Fibroblast of upper back skin (primary cell): ENCODE measurements around the gene SLC25A44.

Experiments used
- DNase-seq: peaks from one replicate; pipeline ENCODE4 v3.0.0-alpha.2; 2013

SLC25A44 gene

GRCh38 chr1:156193488-156194299 lies at the start of gene SLC25A44:
Gene SLC25A44 (plus strand): TSS chr1:156194104. CDS start chr1:156199848, 5,744 bp downstream.
- peak; percentile 99 for DNase-seq

GRCh38 chr1:156144742-156145141 lies 49.2 kb upstream of the SLC25A44 start:
- DNase-seq, result no peak

DNA sequence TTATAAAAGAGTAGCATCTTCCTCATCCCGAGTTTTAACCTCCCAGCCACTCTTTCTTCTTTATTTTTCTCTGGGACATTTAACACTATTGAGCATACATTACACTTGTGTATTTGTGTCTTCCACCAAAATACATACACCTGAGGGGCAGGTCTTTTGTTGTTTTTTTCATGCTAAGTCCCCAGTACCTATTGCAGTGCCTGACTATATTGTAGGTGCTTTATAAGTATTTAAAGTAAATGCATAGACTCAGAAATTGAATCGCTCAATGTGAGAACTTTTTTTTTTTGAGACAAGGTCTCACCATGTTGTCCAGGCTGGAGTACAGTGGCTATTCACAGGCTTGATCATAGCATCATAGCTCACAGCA lies 48.3 kb upstream of the SLC25A44 start:
- DNase-seq, result no peak

- DNase-seq, result peak; percentile 94
These were observed 47.7 kb upstream of the SLC25A44 start for GRCh38 chr1:156146020-156146768.

DNA sequence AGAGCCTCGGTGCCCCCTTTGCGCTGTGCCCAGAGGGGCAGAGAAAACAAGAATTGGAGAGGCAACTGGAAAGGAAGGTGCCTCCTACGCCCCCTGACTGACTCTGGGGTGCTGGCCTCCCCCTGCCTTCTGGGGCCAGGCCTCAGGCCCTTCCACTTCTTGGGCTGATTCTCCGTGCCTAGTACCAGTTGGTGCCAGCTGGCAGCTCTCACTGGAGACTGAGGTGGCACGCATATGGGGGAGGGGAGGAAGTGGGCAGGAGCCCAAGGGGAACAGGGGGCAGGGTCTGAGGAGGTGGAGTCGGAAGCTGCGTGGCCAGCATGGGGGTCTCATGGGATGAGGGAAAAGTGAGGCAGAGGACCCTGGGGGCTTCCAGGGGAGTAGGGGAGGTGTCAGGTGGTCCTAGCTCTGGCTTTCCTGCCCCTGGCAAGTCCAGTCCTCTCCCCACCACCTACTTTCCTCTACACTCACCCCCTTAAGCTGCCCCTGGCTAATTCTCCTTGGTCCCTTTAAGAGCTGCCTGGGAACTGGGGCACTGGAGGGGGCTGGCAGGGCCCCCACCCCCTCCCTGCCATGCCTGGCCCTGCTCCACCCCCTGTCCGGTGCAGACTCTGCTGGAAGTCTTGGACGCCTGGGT lies 47.0 kb upstream of the SLC25A44 start:
- DNase-seq, result no peak

DNA sequence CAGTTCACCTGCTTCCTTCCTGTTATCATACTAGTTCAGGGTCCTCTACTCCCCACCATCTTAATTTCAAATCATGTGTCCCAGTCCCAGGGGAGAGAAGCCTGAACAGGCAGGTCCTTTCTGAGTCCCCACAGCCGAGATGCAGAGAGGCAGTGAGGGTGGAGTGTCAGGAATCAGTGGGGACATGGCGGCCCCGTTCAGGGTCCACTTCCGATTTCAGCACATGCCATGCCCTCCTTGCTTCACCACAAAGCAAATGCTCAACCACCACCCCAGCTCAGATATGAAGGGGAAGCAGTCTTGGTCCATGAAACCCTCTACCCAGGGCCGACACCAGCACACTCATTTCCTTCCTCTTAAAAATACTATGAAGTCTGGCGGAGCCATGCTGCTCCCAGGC lies 45.7 kb upstream of the SLC25A44 start:
- DNase-seq, result no peak

DNA sequence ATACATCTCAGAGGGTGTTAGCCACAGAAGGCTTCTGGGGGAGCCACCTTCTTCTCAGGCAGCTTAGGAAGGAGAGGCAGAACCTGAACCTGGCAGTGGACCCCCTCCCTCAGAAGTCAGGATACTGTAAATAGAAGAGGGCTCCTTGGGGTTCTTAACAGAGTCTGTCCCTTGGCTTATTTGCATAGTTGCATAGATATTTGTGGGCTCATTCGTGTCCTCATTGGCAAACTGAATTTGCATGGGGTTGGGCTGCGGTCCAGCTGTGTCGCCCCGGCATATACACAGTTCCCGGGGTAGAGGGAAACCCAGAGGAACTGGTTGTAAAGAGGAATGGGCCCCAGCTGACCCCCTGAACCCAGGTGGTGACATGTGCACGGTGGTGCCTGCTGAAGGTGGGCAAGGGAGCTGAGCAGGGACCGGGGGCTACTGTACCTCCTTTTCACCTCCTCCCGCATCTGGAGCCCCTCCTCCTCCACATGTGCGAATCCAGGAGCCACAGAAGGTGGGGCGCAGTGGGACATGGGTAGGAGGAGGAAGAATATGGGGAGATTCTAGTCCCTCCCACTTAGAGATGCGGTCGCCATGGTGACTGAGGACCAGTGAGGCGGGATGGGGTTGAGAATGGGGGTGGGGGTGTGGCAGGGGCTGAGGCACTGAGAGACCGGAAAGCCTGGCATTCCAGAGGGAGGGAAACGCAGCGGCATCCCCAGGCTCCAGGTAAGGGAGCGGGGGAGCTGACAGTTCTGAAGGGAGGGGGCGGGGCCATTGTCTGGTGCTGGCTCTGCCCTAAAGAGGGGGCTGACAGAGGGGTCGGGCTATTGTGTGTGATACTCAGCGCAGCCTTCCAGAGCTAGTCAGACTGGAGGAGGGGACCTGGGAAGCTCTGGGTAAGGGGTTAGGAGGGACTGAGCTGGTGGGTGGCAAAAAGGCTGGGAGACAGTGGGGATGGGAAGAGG lies 44.3 kb upstream of the SLC25A44 start:
- DNase-seq, result no peak

- DNase-seq, result no peak
These were observed 43.4 kb upstream of the SLC25A44 start for GRCh38 chr1:156150333-156151011.

DNA sequence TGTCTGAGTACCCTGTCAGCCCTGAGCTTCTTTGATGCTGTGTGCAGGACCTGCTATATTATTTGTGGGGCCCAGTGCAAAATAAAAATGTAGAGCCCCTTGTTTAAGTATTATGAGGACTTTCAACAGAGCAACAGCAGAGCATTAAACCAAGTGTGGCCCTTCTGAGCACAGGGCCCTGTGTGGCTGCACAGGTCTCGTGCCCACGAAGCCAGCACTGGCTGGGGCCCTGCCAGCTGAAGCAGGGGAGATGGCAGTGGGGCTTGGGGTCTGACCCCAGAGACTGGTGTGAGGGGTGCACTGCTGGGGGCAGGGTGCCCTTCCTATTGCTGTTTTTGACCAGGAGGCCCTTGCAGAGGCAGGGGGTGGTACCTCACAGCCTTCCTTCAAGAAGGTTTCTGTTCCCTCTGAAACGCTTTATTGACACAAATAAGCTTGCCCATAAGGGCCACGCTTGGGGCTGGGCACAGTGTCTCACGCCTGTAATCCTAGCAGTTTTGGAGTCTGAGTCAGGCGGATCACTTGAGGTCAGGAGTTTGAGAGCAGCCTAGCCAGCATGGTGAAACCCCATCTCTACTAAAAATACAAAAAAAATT lies 42.7 kb upstream of the SLC25A44 start:
- no peak for DNase-seq

DNA sequence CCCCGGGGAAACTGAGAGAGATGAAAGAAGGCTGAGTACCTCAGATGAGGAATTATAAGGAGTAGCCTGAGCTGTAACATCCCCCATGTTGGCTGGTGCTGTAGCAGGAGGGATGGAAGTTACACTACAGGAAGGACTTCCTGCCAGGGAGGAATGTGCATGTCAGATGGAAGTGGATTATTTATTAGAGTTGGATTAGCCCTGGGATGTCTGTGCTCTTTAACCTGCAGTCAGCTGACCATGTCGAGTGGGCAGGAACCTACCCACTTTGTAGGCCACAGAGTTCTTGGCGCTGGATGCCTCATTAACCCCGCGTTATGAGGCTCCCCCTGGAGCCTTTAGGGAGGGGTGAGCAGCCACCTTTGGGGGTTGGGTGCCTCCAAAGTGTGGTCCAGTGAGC lies 41.3 kb upstream of the SLC25A44 start:
- no peak for DNase-seq

- DNase-seq, result no peak
These were observed 40.5 kb upstream of the SLC25A44 start, which contains the start of gene SEMA4A for GRCh38 chr1:156153362-156153761. Gene SEMA4A (plus strand): TSS chr1:156153585. CDS start chr1:156154579, 994 bp downstream.

DNA sequence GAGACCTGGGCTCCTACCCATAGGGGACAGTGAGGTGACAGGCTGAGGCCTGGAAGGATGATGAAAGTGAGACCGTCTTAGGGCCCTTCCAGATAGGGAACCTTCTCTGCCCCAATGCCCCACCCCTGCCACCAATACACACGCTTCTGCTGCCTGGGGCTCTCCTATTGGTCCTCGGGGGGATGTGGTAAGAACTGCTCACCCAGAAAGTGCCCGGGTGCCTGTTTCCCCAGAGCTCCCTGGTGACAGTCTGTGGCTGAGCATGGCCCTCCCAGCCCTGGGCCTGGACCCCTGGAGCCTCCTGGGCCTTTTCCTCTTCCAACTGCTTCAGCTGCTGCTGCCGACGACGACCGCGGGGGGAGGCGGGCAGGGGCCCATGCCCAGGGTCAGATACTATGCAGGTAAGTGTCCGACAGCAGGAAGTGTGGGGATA lies 39.6 kb upstream of the SLC25A44 start:
- no peak for DNase-seq

DNA sequence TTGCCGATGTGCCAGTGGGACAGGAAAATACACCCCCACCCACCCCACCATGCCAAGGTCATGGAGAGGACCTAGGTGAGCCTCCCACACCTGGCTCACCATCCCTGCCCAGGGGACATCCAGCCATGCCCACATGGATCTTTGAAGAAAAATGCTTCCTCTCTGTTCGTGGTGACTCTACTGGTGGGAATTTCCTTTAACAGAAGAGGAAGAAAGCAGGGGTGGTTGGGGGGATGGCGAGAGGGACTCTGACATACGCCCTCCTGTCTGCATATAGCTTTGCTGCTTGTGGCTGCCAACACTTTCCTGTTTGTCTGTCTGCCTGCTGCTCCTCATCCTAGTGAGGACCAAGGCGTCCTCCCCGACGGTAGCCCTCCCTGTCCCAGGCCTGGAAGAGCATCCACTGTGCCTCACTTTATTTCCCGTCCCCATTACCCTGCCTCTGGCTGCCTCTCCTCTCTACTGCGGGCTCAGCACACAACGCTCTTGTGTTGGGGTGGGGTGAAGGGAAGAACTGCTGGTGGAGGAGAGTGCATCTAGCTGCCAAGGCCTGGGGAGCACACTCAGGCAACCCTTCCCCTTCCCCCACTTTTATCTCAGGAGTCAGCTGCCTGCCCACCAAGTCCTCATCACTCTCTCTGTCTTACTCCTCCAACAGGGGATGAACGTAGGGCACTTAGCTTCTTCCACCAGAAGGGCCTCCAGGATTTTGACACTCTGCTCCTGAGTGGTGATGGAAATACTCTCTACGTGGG lies 38.0 kb upstream of the SLC25A44 start:
- DNase-seq, result no peak

GRCh38 chr1:156157506-156157905 lies 36.4 kb upstream of the SLC25A44 start:
- DNase-seq, result no peak

DNA sequence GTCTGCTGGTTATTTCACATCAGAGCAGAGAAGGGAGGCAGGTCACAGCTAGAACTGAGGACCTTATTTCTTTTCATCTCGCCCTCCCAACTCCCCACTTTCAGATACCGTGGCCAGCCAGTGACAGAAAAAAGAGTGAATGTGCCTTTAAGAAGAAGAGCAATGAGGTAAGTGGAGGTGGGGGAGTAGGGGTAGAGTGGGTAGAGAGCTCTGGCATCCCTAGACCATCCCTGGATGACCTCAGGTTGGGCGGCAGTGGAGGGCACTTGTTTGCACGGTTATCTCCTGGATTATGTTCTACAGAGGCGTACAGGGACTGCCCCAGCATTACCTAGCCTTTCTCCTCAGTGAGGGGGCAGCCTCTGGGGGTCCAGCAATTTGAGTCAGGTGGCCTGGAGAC lies 35.9 kb upstream of the SLC25A44 start:
- DNase-seq, result no peak

GRCh38 chr1:156160000-156160742 lies 33.7 kb upstream of the SLC25A44 start:
- no peak for DNase-seq

DNA sequence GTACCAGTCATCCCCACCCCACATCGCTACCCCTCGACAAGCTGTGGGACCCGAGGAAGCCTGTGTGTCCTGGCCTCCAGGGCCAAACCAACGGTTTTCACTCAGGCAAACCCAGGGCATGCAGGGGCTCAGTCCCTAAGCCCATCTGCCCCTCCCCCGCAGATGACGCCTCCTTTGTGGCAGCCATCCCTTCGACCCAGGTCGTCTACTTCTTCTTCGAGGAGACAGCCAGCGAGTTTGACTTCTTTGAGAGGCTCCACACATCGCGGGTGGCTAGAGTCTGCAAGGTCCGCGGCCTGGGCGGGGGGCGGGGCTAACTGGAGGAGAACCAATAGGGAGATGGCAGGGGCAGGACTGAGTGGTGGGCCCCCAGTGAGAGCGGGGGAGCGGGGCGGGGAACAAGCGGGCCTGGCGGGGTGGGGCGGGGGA lies 33.1 kb upstream of the SLC25A44 start:
- DNase-seq, result peak; percentile 82

DNA sequence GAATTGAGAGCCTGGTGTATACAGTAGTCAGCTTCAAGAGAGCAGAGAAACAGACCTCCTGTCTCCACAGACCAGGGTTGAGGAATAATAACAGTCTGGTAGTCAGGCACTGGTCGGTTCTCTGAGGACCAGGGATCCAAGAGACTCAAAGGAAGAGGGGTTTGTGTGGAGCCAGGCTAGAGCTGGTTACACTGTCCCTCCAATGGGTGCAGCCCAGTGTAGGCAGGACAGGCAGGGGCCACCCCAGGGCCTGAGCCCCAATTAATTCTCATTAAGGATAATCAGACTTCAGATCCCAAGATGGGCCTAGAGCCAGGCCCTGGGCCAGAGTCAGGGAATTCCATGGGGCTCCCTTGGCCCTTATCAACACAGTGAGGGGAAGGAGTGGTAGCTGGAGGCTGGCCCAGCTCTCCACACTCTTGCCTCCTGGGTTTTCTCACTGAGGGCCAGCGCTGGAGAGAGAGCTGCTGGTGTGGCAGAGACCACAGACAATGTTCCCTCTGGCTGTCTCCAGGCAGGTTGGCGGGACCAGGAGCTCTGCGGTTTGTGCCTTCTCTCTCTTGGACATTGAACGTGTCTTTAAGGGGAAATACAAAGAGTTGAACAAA lies 31.4 kb upstream of the SLC25A44 start:
- no peak for DNase-seq

GRCh38 chr1:156163712-156164111 lies 30.2 kb upstream of the SLC25A44 start:
- DNase-seq, result no peak
